HG03095 (cell line): ENCODE data around the gene PANK1.

Experiments used
- ATAC-seq: cut with Tn5 transposase; IDR thresholded peaks from one replicate; pipeline ENCODE4 v1.9.1; 2021; ENCODE audit warnings: moderate library complexity; ENCODE audit not compliant: unreplicated experiment

Gene PANK1

GRCh38 chr10:89644967-89645741 is at the start of gene PANK1:
Gene PANK1, minus strand, starts transcription at chr10:89645242. Its CDS starts 351 bp downstream, at chr10:89644891.
- peak; percentile 38 for ATAC-seq

GRCh38 chr10:89693176-89693575 is 48.1 kb upstream of the PANK1 start:
- no peak for ATAC-seq

- ATAC-seq = no peak
Measured at GRCh38 chr10:89692416-89692815, 47.4 kb upstream of the PANK1 start.

- no peak for ATAC-seq
Measured at GRCh38 chr10:89690027-89690426, 45.0 kb upstream of the PANK1 start.

- ATAC-seq = no peak
Measured at GRCh38 chr10:89685936-89686335, 40.9 kb upstream of the PANK1 start.

GRCh38 chr10:89684604-89685003 is 39.6 kb upstream of the PANK1 start:
- no peak for ATAC-seq

- ATAC-seq = no peak
Measured at GRCh38 chr10:89683883-89684282, 38.8 kb upstream of the PANK1 start.

GRCh38 chr10:89679986-89680385 is 34.9 kb upstream of the PANK1 start:
- no peak for ATAC-seq

GRCh38 chr10:89677341-89677740 is 32.3 kb upstream of the PANK1 start:
- no peak for ATAC-seq

- no peak for ATAC-seq
Measured at GRCh38 chr10:89670926-89671325, 25.9 kb upstream of the PANK1 start.

GRCh38 chr10:89669985-89670384 is 24.9 kb upstream of the PANK1 start:
- ATAC-seq = no peak

GRCh38 chr10:89668386-89669071 is 23.5 kb upstream of the PANK1 start:
- no peak for ATAC-seq

- no peak for ATAC-seq
Measured at GRCh38 chr10:89666138-89666537, 21.1 kb upstream of the PANK1 start.

GRCh38 chr10:89665302-89665701 is 20.3 kb upstream of the PANK1 start:
- no peak for ATAC-seq

GRCh38 chr10:89664203-89664602 is 19.2 kb upstream of the PANK1 start:
- ATAC-seq = no peak

GRCh38 chr10:89663144-89663543 is 18.1 kb upstream of the PANK1 start:
- no peak for ATAC-seq

GRCh38 chr10:89662596-89662995 is 17.6 kb upstream of the PANK1 start:
- no peak for ATAC-seq

GRCh38 chr10:89659143-89660131 is 14.4 kb upstream of the PANK1 start:
- ATAC-seq = no peak

GRCh38 chr10:89657302-89657701 is 12.3 kb upstream of the PANK1 start:
- no peak for ATAC-seq

- no peak for ATAC-seq
Measured at GRCh38 chr10:89655722-89656121, 10.7 kb upstream of the PANK1 start.

GRCh38 chr10:89653410-89653869 is 8.4 kb upstream of the PANK1 start:
- ATAC-seq = peak; percentile 55
